Measurements from ENCODE around the gene EXPH5. TPM values are rescaled to one million over a fixed set of nuclear protein-coding genes. Genes with fewer than 3 reads are reported as not detected.

EXPH5 gene
- total RNA-seq, 4 donors from 2014 or later, result 0.26 to 9.5 (median 4.5) TPM

- Histone ChIP-seq H3K4me1 (no peaks in the 10 kb centered on the region), H3K9me3 (no peaks in the 10 kb centered on the region), H3K36me3 (no peaks in the 10 kb centered on the region), H3K4me3 (no peak overlapping the region), H3K27ac (no peak overlapping the region), H3K27me3 (no peaks in the 10 kb centered on the region)
- intact Hi-C loops (cut with DNase I; ENCODE audit: low total_unique reads), result no loop called here
- TF ChIP-seq POLR2A (IDR thresholded peaks at IDR 0.05), result no peak
- TF ChIP-seq CTCF (IDR thresholded peaks at IDR 0.05), result no peak
- no peak for DNase-seq
Observed at GRCh38 chr11:108538502-108538901, 55.1 kb downstream of the EXPH5 start.

GRCh38 chr11:108538022-108538424, 55.5 kb downstream of the EXPH5 start:
- no peaks in the 10 kb centered on the region for H3K27me3 ChIP-seq

GRCh38 chr11:108536783-108537182, 56.8 kb downstream of the EXPH5 start:
- TF ChIP-seq POLR2A (IDR thresholded peaks at IDR 0.05), result no peak
- TF ChIP-seq CTCF (IDR thresholded peaks at IDR 0.05), result no peak
- intact Hi-C loops (cut with DNase I; ENCODE audit: low total_unique reads), result no loop called here
- Histone ChIP-seq H3K4me3 (no peak overlapping the region), H3K27me3 (no peaks in the 10 kb centered on the region), H3K27ac (no peak overlapping the region), H3K4me1 (no peaks in the 10 kb centered on the region), H3K36me3 (no peaks in the 10 kb centered on the region), H3K9me3 (no peaks in the 10 kb centered on the region)
- no peak for DNase-seq

More at GRCh38 chr11:108538022-108538424, 55.5 kb downstream of the EXPH5 start:
- intact Hi-C loops (cut with DNase I; ENCODE audit: low total_unique reads), result no loop called here
- no peak for TF ChIP-seq POLR2A (IDR thresholded peaks at IDR 0.05)
- no peak for TF ChIP-seq CTCF (IDR thresholded peaks at IDR 0.05)
- no peak overlapping the region for H3K4me3 ChIP-seq
- no peaks in the 10 kb centered on the region for H3K4me1 ChIP-seq
- no peaks in the 10 kb centered on the region for H3K36me3 ChIP-seq
- no peak for DNase-seq
- H3K9me3 ChIP-seq, result no peaks in the 10 kb centered on the region
- no peak overlapping the region for H3K27ac ChIP-seq

- no peak for DNase-seq
- Histone ChIP-seq H3K4me1 (no peaks in the 10 kb centered on the region), H3K27me3 (no peaks in the 10 kb centered on the region), H3K9me3 (no peaks in the 10 kb centered on the region), H3K27ac (no peak overlapping the region), H3K4me3 (no peak overlapping the region), H3K36me3 (no peaks in the 10 kb centered on the region)
- intact Hi-C loops (cut with DNase I; ENCODE audit: low total_unique reads), result no loop called here
- TF ChIP-seq POLR2A (IDR thresholded peaks at IDR 0.05), result no peak
- TF ChIP-seq CTCF (IDR thresholded peaks at IDR 0.05), result no peak
Observed at GRCh38 chr11:108535384-108535955, 58.1 kb downstream of the EXPH5 start.

- no peak overlapping the region for H3K27ac ChIP-seq
- DNase-seq, result no peak
- no peak overlapping the region for H3K4me3 ChIP-seq
- TF ChIP-seq CTCF (IDR thresholded peaks at IDR 0.05) (no peak), POLR2A (IDR thresholded peaks at IDR 0.05) (no peak)
- H3K36me3 ChIP-seq, result no peaks in the 10 kb centered on the region
- H3K27me3 ChIP-seq, result no peaks in the 10 kb centered on the region
- no peaks in the 10 kb centered on the region for H3K4me1 ChIP-seq
- no peaks in the 10 kb centered on the region for H3K9me3 ChIP-seq
- intact Hi-C loops (cut with DNase I; ENCODE audit: low total_unique reads), result no loop called here
Observed at GRCh38 chr11:108534274-108534882, 59.2 kb downstream of the EXPH5 start.

All from uterus (tissue), 4 donors.